ENCODE results near the gene MAN2C1.

- TF ChIP-seq POLR2A (IDR thresholded peaks at IDR 0.05) (no peak), CTCF (IDR thresholded peaks at IDR 0.05) (no peak)
Measured at GRCh38 chr15:75338661-75339240, 29.7 kb downstream of the MAN2C1 start.

Data from body of pancreas (tissue), 4 donors.